WERI-Rb-1 (cell line): ENCODE measurements around the gene APOL4.

Experiments used
- DNase-seq: peaks from one replicate; pipeline ENCODE4 v3.0.0-alpha.2; 2020
- H3K27ac ChIP-seq: fragments of 250-450 bp; sonication (Bioruptor Pico); 2 replicates; pipeline ENCODE4 v1.5.1; 2020; ENCODE audit warnings: mild to moderate bottlenecking, moderate library complexity
- H3K27me3 ChIP-seq: fragments of 250-450 bp; sonication (Bioruptor Pico); 2 replicates; pipeline ENCODE4 v1.5.1; 2021; ENCODE audit warnings: mild to moderate bottlenecking, low read depth, moderate library complexity; ENCODE audit not compliant: insufficient read depth, severe bottlenecking
- H3K36me3 ChIP-seq: fragments of 250-450 bp; sonication (Bioruptor Pico); 2 replicates; pipeline ENCODE4 v1.5.1; 2020; ENCODE audit warnings: mild to moderate bottlenecking, moderate library complexity
- H3K4me3 ChIP-seq: 2 replicates; pipeline ENCODE4 v1.5.1; 2011; ENCODE audit warnings: low read depth, mild to moderate bottlenecking, control low read depth, low read length
- H3K9me3 ChIP-seq: fragments of 250-450 bp; sonication (Bioruptor Pico); 2 replicates; pipeline ENCODE4 v1.5.1; 2021; ENCODE audit warnings: mild to moderate bottlenecking, moderate library complexity; ENCODE audit not compliant: severe bottlenecking
- TF ChIP-seq, protein P1 (sequence below): IDR thresholded peaks from 2 replicates; pipeline ENCODE4 v1.5.1; 2011; ENCODE audit warnings: low read depth, mild to moderate bottlenecking, control low read depth, inconsistent platforms, low read length

The APOL4 gene

DNA sequence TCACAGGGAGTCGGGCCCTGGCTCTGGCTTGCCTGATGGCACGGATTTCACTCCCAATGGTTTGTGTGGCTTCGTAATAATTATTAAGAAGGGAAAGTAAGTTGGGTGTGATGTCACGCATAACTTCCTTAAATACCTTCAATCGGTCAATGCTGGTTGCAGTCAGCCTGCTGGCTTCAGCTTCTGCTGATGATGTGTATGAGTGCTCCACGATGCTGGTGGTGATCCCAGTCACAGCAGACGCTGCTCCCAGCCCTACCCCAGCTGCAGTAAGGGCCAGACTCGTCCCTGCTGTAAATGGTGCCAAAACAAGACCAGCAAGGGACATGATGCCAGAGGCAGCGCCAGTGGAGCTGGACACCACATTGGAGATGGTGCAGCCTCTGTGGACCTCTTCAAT is 60.1 kb downstream of the APOL4 start:
- TF ChIP-seq, protein P1, sequence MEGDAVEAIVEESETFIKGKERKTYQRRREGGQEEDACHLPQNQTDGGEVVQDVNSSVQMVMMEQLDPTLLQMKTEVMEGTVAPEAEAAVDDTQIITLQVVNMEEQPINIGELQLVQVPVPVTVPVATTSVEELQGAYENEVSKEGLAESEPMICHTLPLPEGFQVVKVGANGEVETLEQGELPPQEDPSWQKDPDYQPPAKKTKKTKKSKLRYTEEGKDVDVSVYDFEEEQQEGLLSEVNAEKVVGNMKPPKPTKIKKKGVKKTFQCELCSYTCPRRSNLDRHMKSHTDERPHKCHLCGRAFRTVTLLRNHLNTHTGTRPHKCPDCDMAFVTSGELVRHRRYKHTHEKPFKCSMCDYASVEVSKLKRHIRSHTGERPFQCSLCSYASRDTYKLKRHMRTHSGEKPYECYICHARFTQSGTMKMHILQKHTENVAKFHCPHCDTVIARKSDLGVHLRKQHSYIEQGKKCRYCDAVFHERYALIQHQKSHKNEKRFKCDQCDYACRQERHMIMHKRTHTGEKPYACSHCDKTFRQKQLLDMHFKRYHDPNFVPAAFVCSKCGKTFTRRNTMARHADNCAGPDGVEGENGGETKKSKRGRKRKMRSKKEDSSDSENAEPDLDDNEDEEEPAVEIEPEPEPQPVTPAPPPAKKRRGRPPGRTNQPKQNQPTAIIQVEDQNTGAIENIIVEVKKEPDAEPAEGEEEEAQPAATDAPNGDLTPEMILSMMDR = no peak
- H3K27ac ChIP-seq = no peak overlapping the region
- no peaks in the 10 kb centered on the region for H3K9me3 ChIP-seq
- DNase-seq = no peak
- H3K4me3 ChIP-seq = no peak overlapping the region
- no peaks in the 10 kb centered on the region for H3K36me3 ChIP-seq
- H3K27me3 ChIP-seq = peaks cover 12% of the 10 kb centered on the region
